ENCODE measurements around the gene BCAS1. TPM values are rescaled to one million over a fixed set of nuclear protein-coding genes. Genes with fewer than 3 reads are reported as not detected.

BCAS1 gene
- total RNA-seq, 2 experiments from 2014 or later = 0.07 to 0.17 TPM

DNA sequence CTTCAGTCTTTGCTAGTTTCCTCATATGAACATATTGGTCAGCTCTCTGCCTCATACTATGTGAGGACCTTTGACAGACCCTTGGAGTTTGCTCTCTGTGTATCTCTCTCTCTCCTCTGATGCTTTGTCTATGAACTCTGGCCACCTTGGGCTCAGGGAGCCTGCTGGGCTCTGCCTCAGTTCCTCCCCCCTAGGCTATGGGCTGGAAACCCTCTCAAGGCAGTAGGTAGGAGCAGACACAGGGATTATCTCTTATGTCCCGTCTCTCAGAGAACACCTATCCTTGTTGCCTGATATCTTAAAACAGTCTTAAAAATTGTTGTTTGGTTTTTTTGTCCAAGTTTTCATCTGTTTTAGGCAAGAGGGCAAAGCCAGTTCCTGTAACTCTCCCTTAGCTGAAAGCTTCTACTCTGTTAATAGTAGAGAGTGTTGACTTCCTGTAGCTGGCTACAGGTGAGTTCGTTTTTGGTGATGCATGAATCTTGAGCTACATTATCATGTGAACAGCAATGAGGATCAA lies 68.3 kb downstream of the BCAS1 start:
- Mint-ChIP-seq H3K4me1 (ENCODE audit: low read depth) (peaks cover 2% of the 10 kb centered on the region), H3K9me3 (peaks cover 29% of the 10 kb centered on the region), H3K27ac (no peak overlapping the region), H3K36me3 (peaks cover 5% of the 10 kb centered on the region), H3K27me3 (peaks cover 8% of the 10 kb centered on the region), H3K4me3 (no peak overlapping the region)
- ChIA-PET POLR2A (no interaction called here), CTCF (interaction anchor here (0.5 to 0.6 kb wide), 2 partner anchors 40 to 117 kb away, joined by 3 to 4 read pairs; no protein-coding TSS in a partner anchor)
- intact Hi-C loops (cut with micrococcal nuclease) = no loop called here
- DNase-seq = no peak

DNA sequence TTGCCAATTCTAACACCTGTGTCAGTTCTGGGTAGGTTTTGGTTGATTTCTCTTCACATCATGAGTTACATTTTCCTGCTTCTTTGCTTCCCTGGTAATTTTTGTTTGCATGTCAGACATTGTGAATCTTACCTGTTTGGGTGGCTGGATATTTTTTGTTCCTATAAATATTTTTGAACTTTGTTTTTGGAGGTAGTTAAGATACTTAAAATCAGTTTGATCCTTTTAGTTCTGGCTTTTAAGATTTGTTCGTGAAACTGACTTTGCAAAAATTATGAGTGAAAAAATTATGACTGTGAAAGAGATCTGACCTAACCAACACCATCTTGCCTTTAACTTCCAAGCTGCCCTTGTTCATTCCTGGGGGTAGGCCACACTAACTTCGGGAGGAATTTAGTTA lies 69.5 kb downstream of the BCAS1 start:
- CTCF ChIA-PET = no interaction called here

DNA sequence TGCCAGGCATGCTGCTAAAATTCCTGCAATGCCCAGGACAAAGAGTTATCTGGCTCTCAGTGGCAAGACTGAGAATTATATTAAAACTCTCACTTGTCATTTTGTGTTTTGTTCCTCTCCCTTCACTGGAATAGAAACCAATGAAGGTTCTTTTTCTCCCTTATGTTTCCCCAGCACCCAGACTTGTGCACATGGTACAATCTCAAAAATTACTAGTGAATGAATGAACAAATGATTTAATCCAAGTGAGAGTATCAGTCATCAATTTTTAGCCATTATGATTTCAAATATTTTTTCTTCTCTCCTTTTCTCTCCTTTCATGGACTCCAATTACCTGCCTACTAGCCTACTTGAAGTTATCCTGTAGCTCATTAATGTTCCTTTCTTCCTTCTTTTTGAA lies 70.1 kb downstream of the BCAS1 start:
- Mint-ChIP-seq H3K27ac (no peak overlapping the region), H3K36me3 (peaks cover 5% of the 10 kb centered on the region), H3K4me1 (ENCODE audit: low read depth) (peaks cover 2% of the 10 kb centered on the region), H3K27me3 (peaks cover 13% of the 10 kb centered on the region), H3K4me3 (no peak overlapping the region), H3K9me3 (peaks cover 29% of the 10 kb centered on the region)
- POLR2A ChIA-PET = no interaction called here
- CTCF ChIA-PET = no interaction called here
- no peak for DNase-seq
- intact Hi-C loops (cut with micrococcal nuclease) = no loop called here

More for the DNA sequence above, 69.5 kb downstream of the BCAS1 start:
- intact Hi-C loops (cut with micrococcal nuclease) = no loop called here
- Mint-ChIP-seq H3K36me3 (peaks cover 5% of the 10 kb centered on the region), H3K27me3 (peaks cover 16% of the 10 kb centered on the region), H3K9me3 (peaks cover 29% of the 10 kb centered on the region), H3K4me3 (no peak overlapping the region), H3K4me1 (ENCODE audit: low read depth) (peaks cover 2% of the 10 kb centered on the region), H3K27ac (no peak overlapping the region)
- POLR2A ChIA-PET = no interaction called here
- DNase-seq = no peak

DNA sequence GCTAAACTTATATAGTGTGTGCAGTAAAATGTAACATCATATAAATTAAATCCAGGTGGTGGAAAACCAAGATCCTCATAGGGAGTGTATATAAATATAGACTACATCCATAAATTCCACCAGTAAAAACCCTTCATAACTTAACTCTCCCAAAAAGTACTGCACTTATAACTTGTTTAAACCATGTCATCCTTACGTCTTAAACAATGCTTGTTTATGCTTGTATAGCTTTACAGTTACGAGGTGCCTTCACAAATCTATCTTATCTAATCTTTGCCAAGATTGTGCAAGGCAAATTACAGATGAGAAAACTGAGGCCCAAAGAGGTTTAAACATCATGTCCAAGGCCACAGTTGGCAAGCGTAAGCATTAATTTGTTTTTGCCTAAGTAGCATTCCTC lies 71.3 kb downstream of the BCAS1 start:
- ChIA-PET POLR2A (no interaction called here), CTCF (no interaction called here)
- Mint-ChIP-seq H3K36me3 (peaks cover 5% of the 10 kb centered on the region), H3K4me1 (ENCODE audit: low read depth) (no peaks in the 10 kb centered on the region), H3K4me3 (no peak overlapping the region), H3K27ac (no peak overlapping the region), H3K27me3 (peaks cover 13% of the 10 kb centered on the region), H3K9me3 (peaks cover 29% of the 10 kb centered on the region)
- DNase-seq = no peak
- intact Hi-C loops (cut with micrococcal nuclease) = no loop called here

DNA sequence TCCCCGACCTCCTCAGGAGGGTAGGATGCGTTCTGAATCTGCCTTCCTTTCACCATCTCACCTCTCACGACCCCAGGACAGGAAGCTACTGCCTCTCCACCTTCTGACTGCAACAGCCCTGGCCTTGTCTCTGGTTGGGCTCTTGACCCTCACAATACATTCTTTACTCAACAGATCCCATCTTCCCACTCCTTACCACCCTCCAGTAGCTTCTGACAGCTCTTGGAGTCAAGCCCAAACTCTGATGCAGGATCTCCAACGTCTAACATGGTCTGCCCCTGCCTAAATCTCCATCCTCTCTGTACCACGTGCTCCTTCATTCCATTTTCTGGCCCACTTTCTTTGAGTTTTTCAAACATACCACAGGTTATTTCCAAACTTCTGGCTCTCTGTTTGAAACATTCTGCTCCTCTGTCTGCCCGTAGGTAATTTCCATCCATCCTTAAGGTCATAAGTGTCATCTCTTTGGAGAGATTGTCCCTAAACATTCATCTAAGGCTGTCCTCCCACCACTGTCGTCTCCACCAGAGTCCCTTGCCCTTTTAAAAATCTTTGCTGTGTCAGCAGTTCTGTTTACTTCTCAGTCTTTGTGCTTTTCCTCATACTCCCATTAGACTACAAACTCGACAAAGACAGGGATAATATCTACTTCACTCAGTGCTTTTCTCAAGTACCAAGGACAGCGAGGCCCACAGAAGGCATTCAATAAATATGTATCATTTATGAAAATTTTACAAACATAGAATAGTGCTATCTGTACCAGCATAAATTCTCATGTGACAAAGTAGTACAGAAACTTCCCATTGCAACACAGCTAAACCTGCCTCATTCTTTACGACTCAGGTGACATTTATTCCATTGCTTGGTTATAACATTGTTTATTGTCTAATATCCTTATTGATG lies 73.6 kb downstream of the BCAS1 start:
- Mint-ChIP-seq H3K27me3 (peaks cover 19% of the 10 kb centered on the region), H3K36me3 (peaks cover under 1% of the 10 kb centered on the region), H3K4me3 (no peak overlapping the region), H3K27ac (no peak overlapping the region), H3K4me1 (ENCODE audit: low read depth) (no peaks in the 10 kb centered on the region), H3K9me3 (peaks cover 24% of the 10 kb centered on the region)
- DNase-seq = no peak
- ChIA-PET CTCF (no interaction called here), POLR2A (no interaction called here)
- intact Hi-C loops (cut with micrococcal nuclease) = no loop called here

DNA sequence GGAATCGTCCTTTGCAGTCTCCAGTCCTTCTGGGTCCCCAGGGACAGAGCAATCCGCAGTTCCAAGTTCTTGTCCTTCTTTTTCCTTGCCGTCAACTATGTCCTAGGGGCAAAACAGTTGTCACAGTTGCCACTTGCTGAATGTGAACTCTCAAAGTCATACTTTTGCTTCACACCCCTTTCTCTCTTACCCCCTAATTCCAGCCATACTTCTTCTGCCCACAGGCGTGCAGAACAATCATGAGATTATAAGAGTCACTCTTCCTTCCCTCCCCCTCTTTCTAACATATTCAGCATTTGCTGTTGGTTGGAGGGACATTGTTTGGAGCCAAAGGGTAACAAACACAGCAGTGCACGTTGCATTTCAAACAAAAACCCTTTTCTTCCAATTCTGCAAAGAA lies 74.4 kb downstream of the BCAS1 start:
- no peak overlapping the region for H3K4me3 Mint-ChIP-seq
- DNase-seq = no peak
- intact Hi-C loops (cut with micrococcal nuclease) = no loop called here
- H3K27me3 Mint-ChIP-seq = peaks cover 22% of the 10 kb centered on the region
- H3K27ac Mint-ChIP-seq = no peak overlapping the region
- ChIA-PET POLR2A (no interaction called here), CTCF (no interaction called here)
- H3K36me3 Mint-ChIP-seq = no peaks in the 10 kb centered on the region
- no peaks in the 10 kb centered on the region for H3K4me1 Mint-ChIP-seq (ENCODE audit: low read depth)
- H3K9me3 Mint-ChIP-seq = peaks cover 15% of the 10 kb centered on the region

DNA sequence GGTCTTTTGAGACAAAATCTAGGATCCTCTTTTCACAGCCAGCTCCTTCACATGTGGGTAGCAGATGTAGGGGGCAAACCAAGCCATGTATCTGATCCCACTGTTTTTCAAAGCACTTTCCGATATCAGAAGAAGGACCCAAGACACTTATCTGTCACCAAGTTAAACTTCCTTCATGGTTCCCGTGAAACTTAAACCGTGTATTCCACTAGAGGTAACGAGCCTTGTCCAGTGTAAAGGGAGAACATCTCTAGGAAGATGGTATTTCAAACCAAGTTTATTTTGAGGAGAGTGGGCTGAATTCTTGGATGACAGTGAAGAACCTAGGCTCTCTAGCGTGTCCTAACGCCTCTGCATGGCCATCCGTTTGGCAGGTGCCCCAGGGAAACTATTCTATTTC lies 76.3 kb downstream of the BCAS1 start:
- Mint-ChIP-seq H3K27me3 (peaks cover 25% of the 10 kb centered on the region), H3K4me1 (ENCODE audit: low read depth) (no peaks in the 10 kb centered on the region), H3K9me3 (no peaks in the 10 kb centered on the region), H3K27ac (no peak overlapping the region), H3K36me3 (no peaks in the 10 kb centered on the region), H3K4me3 (no peak overlapping the region)
- no peak for DNase-seq
- ChIA-PET CTCF (no interaction called here), POLR2A (no interaction called here)
- intact Hi-C loops (cut with micrococcal nuclease) = no loop called here

DNA sequence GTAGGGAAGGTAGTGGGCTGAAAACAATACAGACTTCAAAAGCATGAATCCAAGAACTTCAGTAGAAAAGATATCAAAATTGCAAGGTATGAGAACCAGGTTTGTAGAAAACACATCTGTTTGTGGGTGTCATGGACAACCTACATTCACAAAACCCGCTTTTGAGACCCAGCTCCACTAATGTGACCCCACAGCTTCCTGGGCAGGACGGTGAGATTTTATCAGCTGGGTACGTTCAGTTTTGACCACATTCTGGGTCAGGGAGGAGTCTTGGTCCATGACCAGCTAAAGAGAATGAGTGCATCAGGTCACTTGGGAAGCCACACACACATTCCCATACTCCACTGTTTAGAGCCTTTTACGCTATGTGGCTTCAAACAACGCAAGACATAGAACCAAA lies 77.1 kb downstream of the BCAS1 start:
- ChIA-PET CTCF (no interaction called here), POLR2A (no interaction called here)
- no peaks in the 10 kb centered on the region for H3K36me3 Mint-ChIP-seq
- intact Hi-C loops (cut with micrococcal nuclease) = no loop called here
- no peaks in the 10 kb centered on the region for H3K4me1 Mint-ChIP-seq (ENCODE audit: low read depth)
- no peak for DNase-seq
- no peak overlapping the region for H3K4me3 Mint-ChIP-seq
- no peaks in the 10 kb centered on the region for H3K9me3 Mint-ChIP-seq
- H3K27ac Mint-ChIP-seq = no peak overlapping the region
- peaks cover 27% of the 10 kb centered on the region for H3K27me3 Mint-ChIP-seq

DNA sequence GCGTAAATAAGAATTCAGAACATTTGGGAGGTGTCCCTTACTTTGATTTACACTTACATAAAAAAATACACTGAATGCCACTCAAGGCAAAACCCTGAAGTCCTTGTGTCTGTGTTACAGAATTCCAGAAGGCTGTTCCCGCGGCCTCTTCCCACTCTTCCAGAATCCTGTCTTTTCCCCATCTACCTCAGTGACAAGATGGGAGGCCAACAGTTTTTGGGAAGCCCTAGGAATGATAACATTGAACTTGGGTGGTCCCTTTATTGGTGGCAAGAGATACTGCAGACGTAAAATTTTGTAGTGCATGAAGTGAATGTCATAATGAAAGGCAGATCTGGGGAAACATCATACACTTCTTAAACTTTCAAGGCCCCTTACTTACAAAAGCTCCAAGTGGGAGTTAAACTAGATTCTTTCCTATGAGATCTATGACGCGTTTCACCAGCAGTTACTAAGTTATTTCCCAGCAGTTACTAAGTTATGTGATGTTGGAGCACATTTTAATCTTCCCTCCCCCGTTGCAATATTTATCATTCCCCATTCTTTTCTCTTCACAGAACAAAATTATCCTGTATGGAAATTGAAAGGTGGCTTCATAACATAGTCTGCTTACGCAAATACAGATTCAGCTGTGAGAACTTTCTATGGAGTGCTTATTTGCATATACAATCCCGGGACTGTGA lies 79.5 kb downstream of the BCAS1 start:
- peaks cover 21% of the 10 kb centered on the region for H3K27me3 Mint-ChIP-seq
- H3K9me3 Mint-ChIP-seq = no peaks in the 10 kb centered on the region
- CTCF ChIA-PET = no interaction called here

DNA sequence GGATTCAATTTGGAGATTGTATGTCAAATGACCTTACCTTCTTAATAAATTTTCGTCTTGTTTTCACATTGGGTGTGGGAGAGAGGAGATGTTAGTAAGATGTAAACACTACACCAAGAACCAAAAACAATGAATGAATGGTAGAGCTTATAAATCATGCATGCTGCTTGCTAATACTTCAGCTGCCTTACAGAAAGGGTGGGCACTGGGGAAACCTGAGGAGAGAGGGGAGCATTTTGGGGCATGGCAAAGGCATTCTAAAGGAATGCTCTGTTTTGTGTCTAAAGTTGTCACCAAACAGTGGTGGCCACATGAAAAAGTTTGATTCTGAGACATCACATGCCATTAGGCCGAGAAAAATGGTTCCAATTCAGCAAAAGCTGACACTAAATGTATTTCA lies 80.4 kb downstream of the BCAS1 start:
- intact Hi-C loops (cut with micrococcal nuclease) = no loop called here
- Mint-ChIP-seq H3K4me1 (ENCODE audit: low read depth) (no peaks in the 10 kb centered on the region), H3K27ac (no peak overlapping the region), H3K27me3 (peaks cover 20% of the 10 kb centered on the region), H3K4me3 (no peak overlapping the region), H3K36me3 (no peaks in the 10 kb centered on the region), H3K9me3 (no peaks in the 10 kb centered on the region)
- no peak for DNase-seq
- ChIA-PET CTCF (no interaction called here), POLR2A (no interaction called here)

More for the DNA sequence above, 79.5 kb downstream of the BCAS1 start:
- no peaks in the 10 kb centered on the region for H3K4me1 Mint-ChIP-seq (ENCODE audit: low read depth)
- POLR2A ChIA-PET = no interaction called here
- H3K4me3 Mint-ChIP-seq = no peak overlapping the region
- no peak for DNase-seq
- intact Hi-C loops (cut with micrococcal nuclease) = no loop called here
- no peak overlapping the region for H3K27ac Mint-ChIP-seq
- no peaks in the 10 kb centered on the region for H3K36me3 Mint-ChIP-seq

DNA sequence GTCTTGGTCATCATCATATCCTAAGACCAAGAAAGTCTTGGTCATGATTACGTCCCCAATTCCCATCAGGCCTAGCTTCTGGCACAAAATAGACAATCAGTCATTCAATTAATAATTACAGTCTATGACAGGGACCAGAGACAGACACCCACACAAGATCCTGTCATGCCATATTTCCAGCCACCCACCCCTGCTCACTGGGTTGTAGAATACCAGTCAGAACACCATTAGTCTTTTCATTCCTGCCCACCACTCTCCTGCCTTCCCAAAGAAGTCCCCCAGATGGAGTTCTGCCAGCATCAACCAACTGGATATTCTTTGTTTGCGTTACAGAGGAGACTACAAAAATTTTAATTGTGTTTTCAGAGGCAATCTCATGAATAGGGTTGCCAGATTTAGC lies 81.0 kb downstream of the BCAS1 start:
- intact Hi-C loops (cut with micrococcal nuclease) = no loop called here
- ChIA-PET POLR2A (no interaction called here), CTCF (no interaction called here)
- Mint-ChIP-seq H3K27ac (no peak overlapping the region), H3K9me3 (no peaks in the 10 kb centered on the region), H3K27me3 (peaks cover 23% of the 10 kb centered on the region), H3K4me3 (no peak overlapping the region), H3K4me1 (ENCODE audit: low read depth) (peaks cover 4% of the 10 kb centered on the region), H3K36me3 (no peaks in the 10 kb centered on the region)
- DNase-seq = no peak

DNA sequence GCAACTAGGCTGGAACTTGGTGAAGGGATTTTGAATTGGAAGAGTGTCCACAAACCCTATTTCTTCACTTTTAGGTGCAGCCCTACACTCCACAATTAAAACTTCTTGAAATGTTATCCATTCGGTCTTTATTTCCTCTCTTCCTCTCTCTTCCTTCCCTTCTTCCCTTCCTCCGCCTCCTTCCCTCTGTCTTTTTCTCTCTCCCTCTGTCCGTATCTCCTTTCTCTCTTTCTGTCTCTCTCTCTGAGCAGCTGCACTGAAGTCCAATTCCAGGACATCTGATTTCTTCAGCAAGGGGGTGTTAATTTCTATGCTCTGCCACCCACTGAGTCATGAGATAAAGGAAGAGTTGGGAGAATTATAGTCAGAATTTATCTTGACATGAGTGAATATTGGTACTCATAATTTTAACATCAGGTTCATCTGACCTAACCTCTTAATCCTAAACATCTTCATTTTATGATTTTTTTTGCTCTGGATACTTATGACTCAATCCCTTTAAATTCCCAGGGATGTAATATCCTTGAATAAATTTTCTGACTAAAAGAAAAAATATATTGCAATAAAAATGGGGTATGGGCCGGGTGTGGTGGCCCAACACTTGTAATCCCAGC lies 84.2 kb downstream of the BCAS1 start:
- POLR2A ChIA-PET = no interaction called here
- H3K4me3 Mint-ChIP-seq = no peak overlapping the region

More for the DNA sequence above, 84.2 kb downstream of the BCAS1 start:
- Mint-ChIP-seq H3K4me1 (ENCODE audit: low read depth) (peaks cover 4% of the 10 kb centered on the region), H3K27me3 (peaks cover 16% of the 10 kb centered on the region), H3K36me3 (no peaks in the 10 kb centered on the region), H3K9me3 (no peaks in the 10 kb centered on the region), H3K27ac (no peak overlapping the region)
- intact Hi-C loops (cut with micrococcal nuclease) = no loop called here
- no peak for DNase-seq
- CTCF ChIA-PET = no interaction called here
